ENCODE data around the gene ALDH5A1.

- TF ChIP-seq CTCF (optimal IDR thresholded peaks at IDR 0.05 in 1 of 3, IDR thresholded peaks at IDR 0.05 in 1 of 3, conservative IDR thresholded peaks at IDR 0.05 in 1 of 3; ENCODE audit: extremely low read depth in 1 of 3, insufficient read depth in 2 of 3, low read length in 3 of 3) = no peak
- TF ChIP-seq EZH2 (IDR thresholded peaks at IDR 0.05; ENCODE audit: low read length) = no peak
Measured at GRCh38 chr6:24448828-24449525, 45.8 kb upstream of the ALDH5A1 start.
